NCI-H526 (cell line): ENCODE measurements around the gene UHRF2.

Experiments used
- DNase-seq, 2 experiments: peaks; one replicate each; lab custom pipeline; 2025; lab: John Stamatoyannopoulos, UW

Gene UHRF2

DNA sequence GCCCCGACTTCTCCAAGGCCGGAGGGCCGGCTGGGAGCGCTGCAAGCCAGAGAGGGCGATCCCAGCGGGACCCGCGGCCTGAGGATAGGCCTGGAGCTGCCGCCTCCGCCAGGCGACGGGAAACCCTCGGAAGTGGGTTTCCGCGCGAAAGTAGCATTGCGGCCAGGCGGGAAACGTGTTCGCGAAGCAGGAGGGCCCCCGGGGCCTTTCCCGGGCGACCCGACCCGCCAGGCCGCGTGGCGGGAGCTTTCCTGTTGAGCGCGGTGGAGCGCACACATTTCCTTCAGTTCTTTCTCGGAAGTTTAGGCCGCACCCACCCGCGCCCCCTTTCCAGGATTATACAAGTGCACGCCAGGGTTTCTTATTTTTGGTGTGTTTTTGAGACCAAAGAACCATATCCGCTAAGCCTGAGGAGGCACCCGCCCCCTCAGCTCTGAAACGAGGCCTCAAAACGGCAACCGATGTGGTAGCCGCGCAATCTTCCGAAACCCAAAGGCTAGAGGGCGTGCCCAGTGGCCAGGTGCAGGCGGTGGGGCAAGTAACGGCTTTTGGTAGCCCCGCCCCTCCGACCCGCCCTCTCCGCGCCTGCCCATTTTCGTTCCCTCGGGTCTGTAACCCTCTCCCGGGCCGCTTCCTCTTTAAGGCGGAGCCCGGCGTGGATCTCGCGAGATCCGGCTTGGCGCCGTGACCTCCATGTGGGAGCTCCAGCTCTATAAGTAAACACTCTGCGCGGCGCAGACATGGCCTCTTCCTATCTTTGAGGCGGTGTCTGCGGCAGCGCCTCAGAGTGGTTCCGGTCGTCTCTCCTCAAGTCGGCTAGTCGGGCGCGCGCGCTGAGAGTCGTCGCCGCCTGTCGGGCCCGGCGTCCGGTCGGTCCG, at the start of gene UHRF2:
Gene UHRF2, plus strand, starts transcription at position 713 of the 878 bp plus-strand sequence. CDS start 292 bp downstream, outside the sequence.
- DNase-seq: peak; percentile 93 to 98

- no peak for DNase-seq
Observed at GRCh38 chr9:6367128-6367890, 45.7 kb upstream of the UHRF2 start.

DNA sequence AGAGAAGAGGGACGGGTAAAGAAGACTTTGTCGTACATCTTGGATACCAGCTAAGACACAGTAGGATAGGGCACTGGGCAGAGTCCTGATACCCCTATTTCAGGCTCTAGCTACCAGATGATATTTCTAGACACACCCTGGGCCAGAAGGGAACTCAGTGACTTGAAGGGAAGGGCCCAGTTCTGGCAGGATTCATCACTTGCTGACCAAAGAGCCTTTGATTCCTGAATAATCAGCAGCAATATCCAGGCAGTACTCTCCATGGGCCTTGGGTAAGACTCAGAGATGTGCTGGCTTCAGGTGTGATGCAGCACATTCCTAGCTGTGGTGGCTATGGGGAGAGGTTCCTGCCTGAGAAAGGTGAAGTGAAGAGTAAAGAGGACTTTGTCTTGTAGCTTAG, 44.2 kb upstream of the UHRF2 start:
- no peak for DNase-seq

DNA sequence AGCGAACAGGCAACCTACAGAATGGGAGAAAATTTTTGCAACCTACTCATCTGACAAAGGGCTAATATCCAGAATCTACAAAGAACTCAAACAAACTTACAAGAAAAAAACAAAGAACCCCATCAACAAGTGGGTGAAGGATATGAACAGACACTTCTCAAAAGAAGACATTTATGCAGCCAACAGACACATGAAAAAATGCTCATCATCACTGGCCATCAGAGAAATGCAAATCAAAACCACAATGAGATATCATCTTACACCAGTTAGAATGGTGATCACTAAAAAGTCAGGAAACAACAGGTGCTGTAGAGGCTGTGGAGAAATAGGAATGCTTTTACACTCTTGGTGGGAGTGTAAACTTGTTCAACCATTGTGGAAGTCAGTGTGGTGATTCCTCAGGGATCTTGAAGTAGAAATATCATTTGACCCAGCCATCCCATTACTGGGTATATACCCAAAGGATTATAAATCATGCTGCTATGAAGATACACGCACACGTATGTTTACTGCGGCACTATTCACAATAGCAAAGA, 31.5 kb upstream of the UHRF2 start:
- peak in 1 of 2 experiments; percentile 16 for DNase-seq

DNA sequence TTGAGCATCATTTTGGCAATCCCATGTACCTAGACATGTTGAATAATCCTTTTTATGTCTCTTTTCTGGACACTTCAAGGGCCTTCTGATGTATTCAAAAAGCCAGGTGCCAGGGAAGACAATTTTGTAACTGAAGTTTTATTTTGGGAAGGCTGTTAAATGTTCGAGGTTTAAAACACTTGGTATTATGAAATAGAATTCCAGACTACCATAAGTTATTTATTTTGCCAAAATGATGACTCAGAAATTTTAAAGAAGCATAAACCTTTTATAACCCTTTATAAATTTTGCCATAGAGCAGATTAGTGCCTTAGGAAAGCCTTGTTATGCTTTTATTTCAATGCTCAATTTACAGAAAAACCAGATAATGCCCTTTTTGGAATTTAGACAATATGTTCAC, 30.3 kb upstream of the UHRF2 start:
- DNase-seq: no peak

DNA sequence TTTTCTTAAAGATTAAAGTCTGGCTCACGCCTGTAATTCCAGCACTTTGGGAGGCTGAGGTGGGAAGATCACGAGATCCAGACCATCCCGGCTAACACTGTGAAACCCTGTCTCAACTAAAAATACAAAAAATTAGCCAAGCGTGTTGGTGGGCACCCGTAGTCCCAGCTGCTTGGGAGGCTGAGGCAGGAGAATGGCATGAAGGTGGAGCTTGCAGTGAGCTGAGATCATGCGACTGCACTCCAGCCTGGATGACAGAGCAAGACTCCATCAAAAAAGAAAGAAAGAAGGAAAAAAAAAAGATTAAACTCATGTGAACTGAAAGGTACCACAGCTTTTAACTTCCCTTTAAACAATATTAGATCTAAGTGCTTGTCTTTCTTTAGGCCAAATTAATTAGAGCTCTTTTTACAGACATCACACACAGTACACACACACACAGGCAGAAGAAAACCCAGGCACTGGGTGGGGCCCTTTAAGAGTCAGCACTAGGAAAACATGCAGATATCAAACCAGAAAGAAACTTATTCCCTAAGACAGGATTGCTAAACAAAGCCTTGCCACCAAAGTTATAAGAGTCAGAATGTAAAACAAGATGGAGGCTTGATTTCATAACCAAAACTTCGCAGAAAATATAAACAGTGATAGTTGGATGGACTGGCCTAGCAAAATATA, 29.3 kb upstream of the UHRF2 start:
- DNase-seq: no peak

GRCh38 chr9:6384732-6385131, 28.3 kb upstream of the UHRF2 start:
- DNase-seq: no peak

- no peak for DNase-seq
Observed at GRCh38 chr9:6399071-6399470, 13.9 kb upstream of the UHRF2 start.

- DNase-seq: no peak
Observed at GRCh38 chr9:6405371-6405770, 7.6 kb upstream of the UHRF2 start.

DNA sequence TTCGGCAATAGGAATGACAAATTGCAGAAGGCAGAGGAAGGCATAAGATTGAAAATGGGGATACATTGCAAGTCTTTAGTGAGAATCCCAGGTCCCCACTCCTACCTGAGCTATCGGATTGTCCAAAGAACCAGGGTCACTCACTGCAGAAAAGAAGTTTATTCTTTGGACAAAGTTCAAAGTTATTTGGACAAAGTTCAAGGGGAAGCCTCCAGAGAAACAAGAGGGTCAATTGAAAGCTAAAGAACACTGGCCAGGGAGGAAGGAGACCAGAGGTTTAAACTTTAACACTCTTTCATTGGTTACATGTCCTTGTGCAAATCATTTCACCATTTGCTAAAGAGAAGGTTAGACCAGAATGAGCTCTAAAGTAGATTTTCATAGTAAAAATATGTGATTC, 5.2 kb upstream of the UHRF2 start:
- no peak for DNase-seq

- no peak for DNase-seq
Observed at GRCh38 chr9:6408320-6408719, 4.7 kb upstream of the UHRF2 start.

DNA sequence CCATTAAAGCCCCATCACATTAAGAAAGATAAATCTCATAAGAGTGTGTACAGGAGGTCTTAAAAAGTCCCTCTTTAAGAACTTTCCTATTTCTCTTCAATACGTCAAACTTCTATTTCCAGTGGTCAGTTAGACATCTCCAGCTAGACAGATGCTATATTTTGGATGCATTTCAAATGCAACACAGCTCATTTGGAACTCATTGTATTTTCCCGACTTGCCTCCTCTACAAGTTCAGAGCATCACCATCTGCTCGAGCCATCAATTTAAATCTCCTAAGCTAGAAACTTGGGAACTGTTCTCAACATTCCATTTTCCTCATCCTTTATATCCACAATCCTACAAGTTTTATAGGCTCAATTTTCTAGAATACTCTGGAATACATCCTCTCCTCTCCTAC, 3.2 kb upstream of the UHRF2 start:
- no peak for DNase-seq

DNA sequence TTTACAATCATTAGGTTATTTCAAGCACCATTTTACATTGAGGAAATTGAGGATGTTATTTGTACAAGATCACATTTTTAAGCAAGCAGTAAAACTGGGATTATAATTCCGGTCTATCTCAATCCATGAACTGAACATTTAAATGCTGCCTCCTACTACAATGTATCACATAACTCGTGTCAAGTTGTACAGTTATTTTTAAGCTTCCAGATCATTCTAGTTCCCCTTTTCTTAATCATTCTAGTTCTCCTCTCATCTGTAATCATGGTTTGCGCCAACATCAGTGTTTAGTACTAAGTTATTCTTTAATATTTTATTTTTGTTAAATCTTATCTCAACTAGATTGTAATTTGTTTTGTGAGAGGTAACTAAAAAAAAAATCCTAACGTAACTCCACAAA, 2.4 kb upstream of the UHRF2 start:
- DNase-seq: no peak

DNA sequence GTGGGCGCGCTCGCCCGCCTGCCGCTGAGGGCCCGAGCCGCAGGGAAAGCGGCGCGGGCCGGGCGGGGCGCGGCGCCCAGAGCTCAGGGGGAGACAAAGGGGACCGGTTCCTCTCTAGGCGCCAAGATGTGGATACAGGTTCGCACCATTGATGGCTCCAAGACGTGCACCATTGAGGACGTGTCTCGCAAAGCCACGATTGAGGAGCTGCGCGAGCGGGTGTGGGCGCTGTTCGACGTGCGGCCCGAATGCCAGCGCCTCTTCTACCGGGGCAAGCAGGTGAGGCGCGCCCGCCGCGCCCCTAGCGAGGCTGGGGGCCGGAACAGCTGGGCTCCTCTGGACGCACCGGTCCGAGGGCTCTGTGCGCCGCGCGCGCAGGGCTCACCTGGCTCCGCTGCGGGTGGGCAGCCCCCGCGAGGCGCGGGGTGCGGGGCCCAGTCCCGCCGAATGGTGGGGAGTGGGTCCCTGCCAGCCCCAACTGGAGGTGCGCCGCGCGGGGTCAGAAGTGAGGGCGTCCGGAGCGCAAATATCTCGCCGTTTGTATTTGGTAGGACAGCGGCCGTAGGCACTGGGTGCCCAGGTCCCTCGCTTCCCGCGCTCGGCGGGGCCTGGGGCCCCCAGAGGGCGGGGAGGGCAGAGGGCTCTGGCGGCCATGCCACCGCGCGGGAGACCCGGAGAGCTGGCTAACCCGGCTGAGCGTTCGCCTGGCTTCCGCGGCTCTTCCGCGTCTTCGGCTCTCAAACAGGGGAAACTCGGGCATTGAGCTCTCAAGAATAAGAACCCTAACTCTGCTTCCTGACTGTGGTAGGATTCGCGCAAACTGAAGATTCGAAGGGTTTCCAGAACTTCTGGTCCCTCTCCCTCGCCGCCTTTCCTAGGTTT, 607 bp downstream of the UHRF2 start:
- DNase-seq: peak in 1 of 2 experiments; percentile 69

DNA sequence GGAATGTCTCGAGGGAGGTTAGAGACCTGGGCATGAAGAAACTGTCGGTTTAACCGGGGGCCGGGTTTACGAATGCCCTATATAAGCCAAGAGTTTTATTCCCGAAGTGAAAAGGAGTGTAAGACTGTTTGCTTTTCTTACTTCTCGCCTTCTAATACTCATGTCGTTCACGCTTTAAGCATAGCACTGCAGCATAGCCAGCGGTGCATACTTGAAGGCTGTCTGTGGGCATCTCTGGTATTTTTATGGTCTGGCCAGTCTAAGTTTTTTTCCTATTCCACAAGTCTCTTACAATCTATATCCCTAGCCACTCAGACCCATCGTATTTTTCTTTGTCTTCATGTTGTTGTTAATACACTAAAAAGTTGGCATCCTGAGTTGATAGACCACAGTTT, 1.2 kb downstream of the UHRF2 start:
- DNase-seq: peak in 1 of 2 experiments; percentile 50

- no peak for DNase-seq
Observed at GRCh38 chr9:6415266-6415665, 2.3 kb downstream of the UHRF2 start.

- DNase-seq: no peak
Observed at GRCh38 chr9:6417186-6417585, 4.2 kb downstream of the UHRF2 start.

GRCh38 chr9:6418764-6419163, 5.8 kb downstream of the UHRF2 start:
- DNase-seq: no peak

DNA sequence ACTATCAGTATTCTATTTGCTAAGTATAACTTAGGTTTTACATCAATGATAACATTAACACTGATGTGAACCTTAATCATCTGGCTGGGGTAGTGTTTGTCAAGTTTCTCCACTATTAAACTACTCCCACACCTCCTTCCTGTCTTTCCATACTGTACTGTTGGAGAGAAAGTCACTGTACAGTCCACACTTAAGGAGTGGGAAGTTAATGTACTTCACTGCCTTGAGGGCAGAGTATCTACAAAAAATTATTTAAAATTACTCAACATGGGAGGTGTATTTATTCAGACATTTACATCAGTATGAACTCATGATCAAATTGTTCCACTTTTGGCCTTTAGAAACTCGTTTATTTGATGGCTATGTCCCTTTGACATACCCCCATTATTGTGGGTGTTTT, 11.9 kb downstream of the UHRF2 start:
- DNase-seq: no peak

GRCh38 chr9:6426117-6426516, 13.1 kb downstream of the UHRF2 start:
- peak in 1 of 2 experiments; percentile 37 for DNase-seq
